Measurements from ENCODE around the gene MIEF1.
A peak's percentile ranks its signal among the peaks of the same experiment; 100 is the strongest.
"Not testable (repeated sequence)": the region's sequence is repeated elsewhere in the genome, so short reads cannot be mapped to it uniquely, and the experiment has no call there.

MIEF1 gene

DNA sequence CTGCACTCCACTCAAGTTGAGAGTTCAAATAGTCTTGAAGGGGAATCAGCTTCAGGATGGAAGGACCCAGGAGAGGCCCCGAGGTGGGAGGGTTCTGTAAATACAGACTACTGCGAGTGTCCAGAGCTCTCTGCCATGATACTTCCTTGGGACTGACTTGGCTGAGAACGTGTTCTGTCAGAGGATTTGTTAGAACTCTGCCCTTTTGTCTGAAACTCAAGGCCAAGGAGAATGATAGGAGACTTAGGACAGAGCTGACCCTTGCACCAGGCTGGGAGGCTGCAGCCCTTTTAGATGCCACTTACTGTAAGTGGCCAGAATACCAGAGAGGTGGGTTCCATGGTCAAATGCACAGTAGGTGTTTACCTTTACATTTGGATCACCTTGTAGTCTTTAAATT lies 15.4 kb downstream of the MIEF1 start:
- no peak for DNase-seq

DNA sequence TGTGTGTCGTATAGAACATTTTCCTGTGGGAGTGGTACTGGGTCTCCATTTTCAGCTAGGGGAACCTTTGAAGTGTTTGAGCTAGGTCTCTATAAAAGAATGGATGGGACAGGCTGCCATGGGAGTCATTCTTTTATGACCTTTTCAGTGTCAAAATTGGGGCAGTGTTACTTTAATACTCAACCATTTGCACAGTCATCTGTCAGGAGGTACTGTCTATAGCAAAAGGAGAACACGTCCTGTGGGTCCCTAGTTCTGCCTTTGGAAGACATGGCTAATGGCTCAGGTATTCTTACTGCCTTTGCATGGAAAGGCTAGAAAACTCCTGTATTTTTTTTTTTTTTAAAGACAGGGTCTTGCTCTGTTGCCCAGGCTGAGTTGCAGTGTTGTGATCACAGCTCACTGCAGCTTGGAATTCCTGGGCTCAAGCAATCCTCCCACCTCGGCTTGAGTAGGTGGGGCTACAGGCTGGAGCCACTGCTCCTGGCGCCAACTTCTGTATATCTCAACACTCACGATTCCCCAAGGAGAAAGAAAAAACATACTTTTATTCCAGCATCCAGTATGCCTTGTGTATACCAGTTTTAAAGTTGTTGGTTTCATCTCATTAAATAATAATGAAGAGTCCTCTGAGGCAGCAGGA lies 16.2 kb downstream of the MIEF1 start:
- DNase-seq, result no peak

DNA sequence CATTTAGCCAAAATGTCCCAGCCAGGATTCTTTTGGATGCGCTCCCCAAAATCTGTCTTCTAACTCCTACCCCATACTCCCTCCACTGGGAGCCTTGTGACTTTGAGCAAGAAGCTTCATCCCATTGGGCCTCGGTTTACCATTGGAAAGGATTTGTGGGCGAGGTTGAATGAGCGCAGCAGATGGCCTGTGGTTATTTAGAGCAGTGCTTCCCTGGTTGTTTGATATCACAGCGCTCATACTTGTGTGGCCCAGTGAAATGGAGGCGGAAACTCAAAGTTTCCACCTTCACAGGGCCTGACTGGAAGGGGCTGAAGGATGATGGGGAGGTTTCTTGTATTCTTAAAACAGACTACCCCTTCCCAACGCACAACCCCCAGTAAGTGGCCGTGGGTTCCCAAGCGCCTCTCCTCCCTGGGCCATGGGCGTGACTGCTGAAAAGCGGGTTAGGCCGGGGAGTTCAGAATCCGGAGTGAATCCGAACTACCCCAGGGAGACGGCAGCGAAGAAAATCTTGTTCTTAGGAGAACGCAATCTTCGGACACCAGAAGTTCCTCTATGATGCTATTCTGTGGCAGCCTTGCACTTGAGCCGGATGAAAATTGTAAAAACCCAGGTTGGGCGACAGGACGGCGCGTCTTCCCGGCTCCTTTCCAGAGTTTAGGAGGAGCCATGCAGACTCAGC lies 17.0 kb downstream of the MIEF1 start:
- no peak for DNase-seq

DNA sequence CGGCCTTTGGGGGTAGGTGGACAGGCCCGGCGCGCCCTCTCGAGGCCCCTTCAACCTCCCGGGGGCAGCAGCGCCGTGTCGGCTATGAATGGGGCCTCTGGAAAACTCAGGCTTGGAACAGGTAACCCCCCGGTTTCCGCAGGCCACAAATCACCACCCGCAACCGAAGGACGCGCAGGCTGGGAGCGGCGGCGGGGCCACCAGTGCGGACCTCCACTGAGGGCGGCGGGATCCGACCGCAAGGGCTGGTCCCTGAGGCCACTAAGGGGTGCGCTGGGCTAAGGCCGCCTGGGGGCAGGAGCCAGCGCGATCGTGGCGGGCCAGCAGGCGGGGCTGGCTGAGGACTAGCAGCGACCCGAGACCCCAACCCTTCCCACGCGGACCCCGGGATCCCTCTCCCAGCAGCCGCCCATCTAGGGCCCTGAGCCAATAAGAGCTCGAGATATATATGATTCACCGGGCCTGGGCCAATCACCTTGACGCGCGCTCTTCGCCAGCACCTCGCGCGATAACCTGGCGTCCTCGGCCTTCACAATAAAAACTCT lies 17.7 kb downstream of the MIEF1 start:
- DNase-seq, result peak; percentile 99

DNA sequence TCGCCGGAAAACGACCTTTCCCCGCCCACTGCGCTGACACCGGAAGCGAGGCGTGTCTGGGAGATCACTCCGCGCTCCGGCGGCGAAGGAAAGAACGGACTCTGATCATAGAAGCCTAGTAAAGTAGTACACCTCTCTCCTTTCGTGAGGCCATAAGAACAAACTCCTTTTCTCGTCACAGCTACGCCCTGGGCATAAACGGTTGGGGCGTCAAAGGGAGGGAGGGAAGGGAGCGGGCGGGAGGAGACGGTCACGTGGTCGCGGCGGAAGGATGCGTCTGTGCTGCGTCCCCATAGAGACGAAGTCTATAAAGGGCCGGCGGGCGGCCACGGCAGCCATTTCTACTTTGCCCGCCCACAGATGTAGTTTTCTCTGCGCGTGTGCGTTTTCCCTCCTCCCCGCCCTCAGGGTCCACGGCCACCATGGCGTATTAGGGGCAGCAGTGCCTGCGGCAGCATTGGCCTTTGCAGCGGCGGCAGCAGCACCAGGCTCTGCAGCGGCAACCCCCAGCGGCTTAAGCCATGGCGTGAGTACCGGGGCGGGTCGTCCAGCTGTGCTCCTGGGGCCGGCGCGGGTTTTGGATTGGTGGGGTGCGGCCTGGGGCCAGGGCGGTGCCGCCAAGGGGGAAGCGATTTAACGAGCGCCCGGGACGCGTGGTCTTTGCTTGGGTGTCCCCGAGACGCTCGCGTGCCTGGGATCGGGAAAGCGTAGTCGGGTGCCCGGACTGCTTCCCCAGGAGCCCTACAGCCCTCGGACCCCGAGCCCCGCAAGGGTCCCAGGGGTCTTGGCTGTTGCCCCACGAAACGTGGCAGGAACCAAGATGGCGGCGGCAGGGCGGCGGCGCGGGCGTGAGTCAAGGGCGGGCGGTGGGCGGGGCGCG lies 18.4 kb downstream of the MIEF1 start, which contains the start of gene ATF4:
TSS of gene ATF4 (plus strand) at position 337 of the 880 bp plus-strand sequence. CDS start 884 bp downstream, outside the sequence.
- peak; percentile 88 for DNase-seq

DNA sequence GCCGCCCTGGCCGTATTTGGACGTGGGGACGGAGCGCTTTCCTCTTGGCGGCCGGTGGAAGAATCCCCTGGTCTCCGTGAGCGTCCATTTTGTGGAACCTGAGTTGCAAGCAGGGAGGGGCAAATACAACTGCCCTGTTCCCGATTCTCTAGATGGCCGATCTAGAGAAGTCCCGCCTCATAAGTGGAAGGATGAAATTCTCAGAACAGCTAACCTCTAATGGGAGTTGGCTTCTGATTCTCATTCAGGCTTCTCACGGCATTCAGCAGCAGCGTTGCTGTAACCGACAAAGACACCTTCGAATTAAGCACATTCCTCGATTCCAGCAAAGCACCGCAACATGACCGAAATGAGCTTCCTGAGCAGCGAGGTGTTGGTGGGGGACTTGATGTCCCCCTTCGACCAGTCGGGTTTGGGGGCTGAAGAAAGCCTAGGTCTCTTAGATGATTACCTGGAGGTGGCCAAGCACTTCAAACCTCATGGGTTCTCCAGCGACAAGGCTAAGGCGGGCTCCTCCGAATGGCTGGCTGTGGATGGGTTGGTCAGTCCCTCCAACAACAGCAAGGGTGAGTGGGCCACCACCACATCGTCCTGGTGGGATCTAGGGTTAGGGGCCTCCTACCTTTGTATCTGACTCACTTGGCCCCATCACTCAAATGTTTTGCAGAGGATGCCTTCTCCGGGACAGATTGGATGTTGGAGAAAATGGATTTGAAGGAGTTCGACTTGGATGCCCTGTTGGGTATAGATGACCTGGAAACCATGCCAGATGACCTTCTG lies 19.2 kb downstream of the MIEF1 start:
- DNase-seq, result not testable (repeated sequence)

DNA sequence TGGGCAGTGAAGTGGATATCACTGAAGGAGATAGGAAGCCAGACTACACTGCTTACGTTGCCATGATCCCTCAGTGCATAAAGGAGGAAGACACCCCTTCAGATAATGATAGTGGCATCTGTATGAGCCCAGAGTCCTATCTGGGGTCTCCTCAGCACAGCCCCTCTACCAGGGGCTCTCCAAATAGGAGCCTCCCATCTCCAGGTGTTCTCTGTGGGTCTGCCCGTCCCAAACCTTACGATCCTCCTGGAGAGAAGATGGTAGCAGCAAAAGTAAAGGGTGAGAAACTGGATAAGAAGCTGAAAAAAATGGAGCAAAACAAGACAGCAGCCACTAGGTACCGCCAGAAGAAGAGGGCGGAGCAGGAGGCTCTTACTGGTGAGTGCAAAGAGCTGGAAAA lies 20.0 kb downstream of the MIEF1 start:
- not testable (repeated sequence) for DNase-seq

DNA sequence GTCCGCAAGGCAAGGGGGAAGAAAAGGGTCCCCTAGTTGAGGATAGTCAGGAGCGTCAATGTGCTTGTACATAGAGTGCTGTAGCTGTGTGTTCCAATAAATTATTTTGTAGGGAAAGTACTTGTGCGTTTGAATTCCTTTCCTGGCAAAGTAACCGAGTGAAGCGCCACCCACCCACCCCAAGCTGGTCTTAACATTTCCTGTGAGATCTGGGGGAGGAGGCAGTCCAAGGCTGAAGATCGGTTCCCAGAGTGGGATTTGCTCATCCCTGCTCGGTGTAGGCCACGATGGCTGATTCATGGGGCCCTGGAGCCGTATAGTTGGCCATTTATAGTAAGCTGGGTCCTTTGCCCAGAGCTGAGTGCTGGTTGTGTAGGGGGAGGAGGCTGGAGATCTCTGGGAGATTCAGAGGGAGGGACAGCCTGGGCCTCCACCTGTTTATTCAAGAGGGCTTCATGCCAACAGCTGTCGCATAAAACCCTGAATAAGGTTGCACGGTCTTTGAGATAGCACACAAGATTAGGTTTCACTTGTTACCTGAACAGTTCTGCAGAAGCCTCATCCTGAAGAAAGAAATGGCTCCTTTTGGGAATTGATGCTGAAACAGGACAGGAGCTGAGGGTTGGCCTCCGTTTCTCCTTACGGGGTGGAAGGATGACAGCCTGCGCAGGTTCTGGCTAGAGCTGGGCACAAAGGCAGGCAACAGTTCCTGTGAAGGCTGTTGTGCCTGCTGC lies 20.6 kb downstream of the MIEF1 start:
- DNase-seq, result no peak

DNA sequence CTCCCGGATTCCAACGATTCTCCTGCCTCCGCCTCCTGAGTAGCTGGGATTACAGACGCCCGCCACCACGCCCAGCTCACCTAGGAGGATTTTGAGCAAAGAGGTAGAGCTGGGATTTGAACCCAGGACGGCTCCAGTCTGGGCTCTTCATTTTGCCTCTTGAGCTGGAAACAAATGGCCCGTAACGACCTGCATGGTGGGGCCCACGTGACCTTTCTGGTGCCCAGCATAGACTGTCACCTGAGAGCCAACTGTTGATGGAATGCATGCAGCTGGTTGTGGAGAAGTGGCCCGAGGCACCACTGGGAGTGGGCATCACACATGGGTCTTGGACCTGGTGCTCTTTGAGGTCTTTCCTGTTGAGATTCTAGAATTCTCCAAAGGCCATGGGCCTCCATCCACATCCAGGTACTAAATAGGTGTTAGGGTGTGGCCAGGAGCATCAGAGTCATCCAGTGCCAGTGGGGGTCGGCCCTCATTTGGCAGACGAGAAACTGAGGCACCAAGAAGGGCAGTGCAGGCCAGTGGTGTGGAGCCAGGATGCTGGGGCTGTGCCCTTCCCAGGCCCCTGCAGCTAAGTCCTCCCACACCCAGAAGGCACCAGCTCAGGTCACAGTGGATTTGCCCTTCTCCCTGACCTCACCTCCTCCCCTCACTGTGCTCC lies 22.1 kb downstream of the MIEF1 start:
- DNase-seq, result no peak

DNA sequence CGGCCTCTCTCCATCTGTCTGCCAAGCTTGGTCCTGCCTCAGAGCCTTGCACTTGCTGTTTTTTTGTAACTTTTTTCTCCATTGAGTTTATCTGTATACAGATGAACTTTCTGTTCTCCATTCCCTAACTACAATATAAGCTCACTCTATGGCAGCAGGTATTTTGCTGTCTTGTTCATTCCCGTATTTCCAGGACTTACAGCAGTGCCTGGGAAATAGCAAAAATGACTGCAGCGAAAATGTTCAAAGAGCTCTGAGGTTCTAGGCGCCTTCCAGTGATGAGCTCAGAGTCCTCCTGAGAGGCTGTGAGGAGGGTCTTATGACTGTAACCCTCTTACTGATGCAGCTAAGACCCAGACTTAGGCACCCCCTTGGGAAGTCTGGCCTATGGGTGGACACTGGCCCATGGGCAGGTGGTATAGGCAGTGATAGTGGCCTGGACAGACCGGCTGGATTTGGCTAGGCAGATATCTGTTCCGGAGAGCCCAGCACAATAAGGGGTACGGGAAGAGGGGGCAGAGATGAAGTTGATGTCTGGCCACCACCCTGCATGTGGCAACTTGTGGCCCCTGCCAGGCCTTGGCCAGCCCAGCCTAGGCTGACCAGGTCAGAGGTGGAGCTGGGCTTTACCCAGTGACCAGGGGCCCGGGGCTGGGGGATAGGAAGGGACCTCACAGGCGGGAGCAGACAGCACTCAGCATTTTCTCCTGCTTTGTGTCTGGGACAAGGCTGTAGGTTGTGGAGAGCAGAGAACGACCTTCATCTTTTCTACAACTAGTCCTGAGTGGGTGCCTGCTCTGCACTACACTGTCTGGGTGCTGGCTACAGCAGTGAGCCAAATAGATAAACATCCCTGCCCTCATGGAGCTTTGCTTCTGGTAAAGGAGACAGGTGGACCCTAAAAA lies 22.9 kb downstream of the MIEF1 start:
- no peak for DNase-seq

DNA sequence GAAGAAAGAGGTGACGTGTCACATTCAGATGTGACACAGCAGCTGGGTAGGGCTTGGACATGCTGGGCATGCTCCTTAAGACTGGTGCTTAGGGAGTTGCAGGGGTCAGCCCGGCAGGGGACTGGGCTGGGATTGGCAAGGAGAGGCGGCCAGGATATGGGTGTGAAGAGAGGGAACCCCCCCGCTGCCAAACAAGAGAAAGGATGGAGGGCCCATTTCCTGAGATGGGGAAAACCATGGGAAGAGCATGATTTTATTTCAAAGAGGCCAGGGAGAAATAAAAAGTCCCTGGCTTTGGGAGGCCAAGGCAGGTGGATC lies 23.5 kb downstream of the MIEF1 start:
- no peak for DNase-seq

DNA sequence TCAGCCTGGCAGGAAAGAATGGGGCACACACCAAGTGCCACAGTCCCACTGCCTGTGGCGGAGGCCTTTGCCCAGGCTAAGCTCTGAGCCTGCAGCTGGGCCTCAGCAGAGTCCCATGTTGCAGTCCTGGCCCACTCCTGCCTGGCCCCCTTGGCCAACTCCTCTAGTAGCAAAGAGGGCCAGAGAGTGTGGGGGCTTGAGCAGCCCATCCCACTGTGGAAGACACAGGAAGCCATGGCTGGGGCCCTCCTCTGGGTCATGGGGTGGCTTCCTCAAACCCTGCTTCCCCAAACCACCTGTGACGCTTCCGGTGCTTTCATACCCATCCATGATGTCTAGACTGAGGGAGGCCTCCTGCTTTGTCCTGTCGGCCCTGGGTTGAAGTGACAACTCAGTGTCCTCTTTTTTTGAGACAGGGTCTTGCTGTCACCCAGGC lies 24.7 kb downstream of the MIEF1 start:
- peak; percentile 53 for DNase-seq

DNA sequence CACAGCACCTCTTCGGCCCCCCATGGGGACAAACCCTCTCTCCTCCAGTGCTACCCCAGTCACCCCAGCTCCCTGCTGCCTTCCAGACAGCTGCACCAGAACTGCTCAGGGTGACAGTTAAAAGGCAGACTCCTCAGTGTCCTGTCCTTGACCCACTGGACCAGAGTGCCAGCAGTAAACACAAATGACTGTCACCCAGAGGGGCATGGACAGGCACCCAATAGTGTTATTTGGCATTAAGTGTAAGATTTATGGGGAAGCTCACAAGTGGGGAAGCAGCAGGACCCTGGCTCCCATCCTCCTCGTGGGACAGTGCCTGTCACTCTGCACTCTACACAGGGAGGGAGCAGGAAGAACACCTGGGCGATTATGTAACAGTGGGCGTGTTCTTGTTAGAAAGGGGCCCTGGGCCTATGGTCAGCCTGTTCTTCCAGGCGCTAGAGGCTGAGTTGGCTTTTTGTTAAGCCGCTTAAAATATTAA lies 25.4 kb downstream of the MIEF1 start:
- no peak for DNase-seq

DNA sequence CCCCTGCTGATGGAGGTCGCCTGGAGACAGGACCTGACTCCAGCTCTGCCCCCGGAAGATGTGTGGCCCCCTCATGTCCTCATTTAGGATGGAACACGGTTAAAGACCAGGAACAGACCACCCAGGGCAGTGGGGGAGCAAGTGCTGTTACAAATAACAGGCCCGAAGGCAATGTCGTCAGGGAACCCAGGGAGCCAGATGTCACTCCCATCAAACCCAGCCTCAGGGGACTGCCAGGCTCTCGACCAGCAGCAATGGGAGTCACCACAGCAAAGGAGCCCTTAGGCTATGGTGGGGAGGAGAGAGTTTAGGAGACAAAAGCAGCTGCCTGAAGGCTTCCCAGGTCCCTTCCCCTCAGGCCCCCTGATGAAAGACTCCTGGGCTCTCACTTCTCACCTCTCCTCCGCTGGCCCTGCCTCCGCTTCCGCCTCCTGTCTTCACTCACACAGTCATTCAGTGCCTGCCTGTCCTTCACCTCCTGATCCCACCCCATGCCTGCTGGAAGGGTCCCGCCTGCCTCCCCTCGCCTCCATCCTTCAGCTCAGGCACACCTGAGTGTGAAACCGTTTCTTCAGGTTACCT lies 26.1 kb downstream of the MIEF1 start:
- no peak for DNase-seq

DNA sequence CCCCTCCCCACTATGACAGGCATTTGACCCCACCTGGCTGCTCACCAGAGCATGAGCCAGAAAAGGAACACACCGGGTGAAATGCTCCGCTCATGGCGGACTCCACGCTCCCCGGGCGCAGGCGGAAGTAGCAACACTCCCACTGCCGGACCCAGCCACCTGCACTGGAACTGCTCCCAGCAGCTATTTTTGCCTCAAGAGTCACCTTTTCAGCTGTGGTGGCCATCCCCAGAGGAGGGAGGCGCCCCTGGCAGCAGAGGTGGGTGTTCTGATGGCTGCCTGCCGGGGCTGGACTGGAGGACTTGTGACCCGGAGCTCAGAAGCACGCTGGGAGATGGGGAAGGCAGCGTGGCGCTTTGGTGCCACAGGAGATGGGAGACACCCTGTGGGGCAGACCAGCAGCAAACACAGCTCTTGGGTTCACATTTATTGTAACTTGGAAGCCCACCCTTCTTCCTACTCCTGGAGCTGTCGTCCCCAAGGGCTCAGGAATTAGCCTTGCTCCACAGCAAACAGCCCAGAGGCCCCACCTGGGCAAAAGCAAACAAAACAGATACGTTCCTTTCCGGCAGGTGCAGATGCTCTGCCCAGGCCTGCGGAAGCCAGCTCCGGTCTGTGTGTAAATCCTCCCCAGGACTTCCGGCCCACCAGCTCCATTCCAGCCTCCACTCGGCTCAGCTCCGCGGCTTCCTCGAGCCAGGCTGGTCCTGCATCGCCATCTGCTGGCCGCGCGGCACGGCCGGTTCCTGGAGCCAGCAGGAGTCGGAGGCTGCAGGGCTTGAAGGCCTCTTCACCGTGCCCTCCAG lies 26.8 kb downstream of the MIEF1 start:
- DNase-seq, result peak; percentile 94

DNA sequence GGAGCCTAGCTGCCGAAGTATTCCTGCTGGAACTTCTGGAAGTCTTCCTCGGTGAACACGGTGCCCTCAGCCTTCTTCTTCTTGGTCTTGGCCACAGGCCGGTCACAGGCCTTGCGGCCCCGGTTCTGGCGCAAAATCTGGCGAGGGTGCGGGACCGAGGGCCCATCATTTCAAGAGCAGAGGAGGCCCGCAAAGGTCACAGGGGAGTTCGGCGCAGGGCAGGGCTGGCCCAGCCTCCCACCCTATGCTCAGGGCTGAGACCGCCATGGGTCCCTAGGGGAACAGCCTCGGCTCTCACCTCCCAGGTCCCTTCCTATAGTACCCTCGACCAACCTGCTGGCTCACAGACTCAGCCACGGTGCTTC lies 27.4 kb downstream of the MIEF1 start:
- DNase-seq, result no peak

DNA sequence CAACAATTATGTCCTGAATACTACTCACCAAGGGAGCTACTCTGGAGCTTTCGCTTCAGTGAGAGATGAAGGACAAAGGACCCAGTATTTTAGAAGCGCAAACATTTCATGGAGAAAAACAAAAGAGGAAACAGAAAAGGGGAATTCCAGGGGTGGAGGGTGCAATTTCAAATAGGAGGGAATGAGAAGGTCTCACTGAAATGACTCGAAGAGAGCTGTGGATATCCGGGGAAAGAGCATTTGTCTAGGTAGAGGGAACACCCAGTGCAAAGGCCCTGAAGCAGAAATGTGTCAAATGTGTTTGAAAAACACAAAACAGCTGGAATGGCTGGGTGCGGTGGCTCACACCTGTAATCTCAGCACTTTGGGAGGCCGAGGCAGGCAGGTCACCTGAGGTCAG lies 28.0 kb downstream of the MIEF1 start:
- no peak for DNase-seq

DNA sequence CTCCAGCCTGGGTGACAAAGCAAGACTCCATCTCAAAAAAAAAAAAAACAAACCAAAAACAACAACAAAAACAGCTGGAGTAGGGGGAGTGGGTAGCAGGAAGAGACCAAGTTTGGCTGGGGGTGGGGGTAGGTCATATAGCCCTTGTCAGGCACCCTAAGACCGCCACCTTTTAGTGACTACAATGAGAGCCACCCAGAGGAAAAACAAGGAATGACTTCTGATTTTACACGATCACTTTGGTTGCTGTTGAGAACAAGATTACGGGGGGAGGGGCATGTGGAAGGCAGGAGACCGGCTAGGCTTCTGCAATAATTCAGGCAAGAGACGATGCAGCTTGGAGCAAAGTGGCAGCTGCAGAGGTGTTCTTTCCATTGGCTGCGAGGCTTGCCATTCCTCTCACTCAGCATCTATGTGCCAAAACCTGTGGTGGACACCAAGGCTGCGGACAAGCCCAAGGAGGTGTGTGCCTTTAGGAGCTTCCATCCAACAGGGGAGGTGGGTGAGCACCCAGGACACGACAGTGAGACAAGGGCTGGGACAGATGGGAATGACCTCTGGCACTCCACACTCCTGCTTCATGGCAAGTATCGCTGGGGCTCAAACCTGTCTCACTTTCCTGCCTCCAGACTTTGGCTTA lies 28.7 kb downstream of the MIEF1 start:
- peak; percentile 62 for DNase-seq
